ENCODE data around the gene CNTNAP5. TPM values are rescaled to one million over a fixed set of nuclear protein-coding genes. Genes with fewer than 3 reads are reported as not detected.

The CNTNAP5 gene
- total and polyA plus RNA-seq, 12 donors, result 0.04 TPM; not detected in 11

- ATAC-seq (no peak), DNase-seq (no peak)
- Histone ChIP-seq H3K27ac (no peak overlapping the region), H3K27me3 (no peaks in the 10 kb centered on the region), H3K4me1 (no peaks in the 10 kb centered on the region), H3K9me3 (peaks cover 0 to 6% (median 0%) of the 10 kb centered on the region in 11 donors), H3K36me3 (no peaks in the 10 kb centered on the region), H3K4me3 (no peak overlapping the region)
- TF ChIP-seq CTCF (IDR thresholded peaks at IDR 0.05), result no peak
- 65 to 70% methylated on average over 3 of the region's 3 CpGs for WGBS, 2 donors
- intact Hi-C loops (cut with DNase I), result no loop called here
Measured at GRCh38 chr2:124816007-124816406, 790.9 kb downstream of the CNTNAP5 start.

GRCh38 chr2:124822516-124822915, 797.4 kb downstream of the CNTNAP5 start:
- Histone ChIP-seq H3K36me3 (no peaks in the 10 kb centered on the region), H3K27me3 (no peaks in the 10 kb centered on the region), H3K4me1 (no peaks in the 10 kb centered on the region), H3K9me3 (no peaks in the 10 kb centered on the region), H3K4me3 (no peak overlapping the region), H3K27ac (no peak overlapping the region)
- ATAC-seq (no peak), DNase-seq (no peak)
- intact Hi-C loops (cut with DNase I), result no loop called here
- 55 to 68% methylated on average over 3 of the region's 3 CpGs for WGBS, 2 donors
- TF ChIP-seq CTCF (IDR thresholded peaks at IDR 0.05), result no peak

- Histone ChIP-seq H3K9me3 (peaks cover 0 to 10% (median 0%) of the 10 kb centered on the region in 11 donors), H3K27me3 (no peaks in the 10 kb centered on the region), H3K4me1 (no peaks in the 10 kb centered on the region), H3K4me3 (no peak overlapping the region), H3K27ac (no peak overlapping the region), H3K36me3 (no peaks in the 10 kb centered on the region)
- intact Hi-C loops (cut with DNase I), result no loop called here
- 77 to 84% methylated on average over 2 of the region's 2 CpGs for whole genome bisulfite sequencing, 2 donors
- ATAC-seq (no peak), DNase-seq (no peak)
- TF ChIP-seq CTCF (IDR thresholded peaks at IDR 0.05), result no peak
Measured at GRCh38 chr2:124824441-124824840, 799.4 kb downstream of the CNTNAP5 start.

- no peak for DNase-seq
- no peaks in the 10 kb centered on the region for H3K4me1 ChIP-seq
- TF ChIP-seq CTCF (IDR thresholded peaks at IDR 0.05), result no peak
- H3K9me3 ChIP-seq, result peaks cover 0 to 26% (median 0%) of the 10 kb centered on the region in 11 donors
- H3K27ac ChIP-seq, result no peak overlapping the region
- WGBS, 2 donors, result 57 to 75% methylated on average over 2 of the region's 2 CpGs
- ATAC-seq, result no peak
- H3K27me3 ChIP-seq, result no peaks in the 10 kb centered on the region
- intact Hi-C loops (cut with DNase I), result no loop called here
- H3K4me3 ChIP-seq, result no peak overlapping the region
- H3K36me3 ChIP-seq, result no peaks in the 10 kb centered on the region
Measured at GRCh38 chr2:124832521-124832920, 807.4 kb downstream of the CNTNAP5 start.

Data from heart right ventricle (tissue), 16 donors.